HG03558 (cell line): ENCODE measurements around the gene LCE6A.

Source experiments
- ATAC-seq: cut with Tn5 transposase; IDR thresholded peaks from one replicate; pipeline ENCODE4 v1.9.1; 2021; ENCODE audit warnings: moderate number of reproducible peaks; ENCODE audit not compliant: unreplicated experiment; ENCODE audit errors: extremely low read depth

LCE6A gene

GRCh38 chr1:152871731-152872126, 29.1 kb downstream of the LCE6A start:
- no peak for ATAC-seq

DNA sequence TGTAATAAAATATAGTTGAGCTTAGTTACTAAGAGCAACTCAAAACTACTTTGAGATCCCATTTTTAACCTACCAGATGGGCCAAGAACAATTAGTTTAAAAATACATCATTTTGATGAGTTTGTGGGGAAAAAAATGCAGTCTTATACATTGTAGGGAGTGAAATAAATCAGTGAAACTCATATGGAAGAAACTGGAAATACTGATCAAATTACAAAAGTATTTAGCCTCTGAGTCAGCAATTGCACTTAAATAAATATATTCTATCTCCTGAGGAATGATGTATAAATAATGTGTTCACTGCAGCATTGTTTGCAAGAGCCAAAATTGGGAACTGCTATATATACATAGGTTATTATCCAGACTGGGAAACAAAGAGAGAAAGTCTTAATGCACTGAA, 30.8 kb downstream of the LCE6A start:
- no peak for ATAC-seq

GRCh38 chr1:152876827-152877226, 34.2 kb downstream of the LCE6A start:
- no peak for ATAC-seq

GRCh38 chr1:152878042-152878441, 35.4 kb downstream of the LCE6A start, which contains the start of gene SMCP:
Gene SMCP, plus strand, starts transcription at chr1:152878322. Its CDS starts 6,101 bp downstream, at chr1:152884423.
- no peak for ATAC-seq

GRCh38 chr1:152879559-152880198, 37.0 kb downstream of the LCE6A start:
- ATAC-seq = no peak

DNA sequence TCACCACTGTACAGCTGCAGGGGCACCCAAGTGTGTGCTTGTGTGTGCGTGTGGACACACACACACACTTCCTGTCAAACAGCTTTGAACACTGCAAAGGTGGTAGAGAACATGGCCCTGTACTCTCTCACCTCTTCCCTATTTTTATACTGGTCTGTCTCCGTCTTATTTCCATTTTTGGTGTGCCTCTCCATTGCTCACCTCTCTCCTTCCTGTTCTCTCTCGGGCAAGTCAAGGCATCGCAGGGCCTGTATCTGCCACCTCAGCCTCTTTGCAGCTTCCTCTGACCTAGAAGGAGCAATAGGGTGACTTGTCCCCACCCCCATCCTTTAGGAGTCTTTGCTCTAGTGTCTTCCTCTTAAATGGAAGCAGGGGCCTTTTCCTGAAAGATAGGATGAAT, 37.7 kb downstream of the LCE6A start:
- ATAC-seq = no peak

GRCh38 chr1:152880907-152881306, 38.3 kb downstream of the LCE6A start:
- no peak for ATAC-seq

DNA sequence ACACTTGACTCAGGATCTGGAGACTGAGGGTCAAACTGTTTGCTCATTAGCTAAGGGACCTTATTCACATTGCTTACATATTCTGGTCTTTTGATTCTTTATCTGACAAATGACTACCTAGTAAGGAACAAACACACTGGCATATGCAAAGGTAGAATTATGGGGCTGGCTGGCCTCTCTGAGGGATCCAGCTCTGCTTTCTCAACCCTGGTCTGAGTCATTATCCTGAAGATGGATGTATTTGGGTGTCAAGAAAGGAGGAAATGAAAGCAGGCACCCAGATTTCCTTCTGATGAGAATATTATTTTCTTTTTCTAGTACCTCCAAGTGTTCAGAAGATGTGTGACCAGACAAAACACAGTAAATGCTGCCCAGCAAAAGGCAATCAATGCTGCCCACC, 41.4 kb downstream of the LCE6A start:
- ATAC-seq = no peak

DNA sequence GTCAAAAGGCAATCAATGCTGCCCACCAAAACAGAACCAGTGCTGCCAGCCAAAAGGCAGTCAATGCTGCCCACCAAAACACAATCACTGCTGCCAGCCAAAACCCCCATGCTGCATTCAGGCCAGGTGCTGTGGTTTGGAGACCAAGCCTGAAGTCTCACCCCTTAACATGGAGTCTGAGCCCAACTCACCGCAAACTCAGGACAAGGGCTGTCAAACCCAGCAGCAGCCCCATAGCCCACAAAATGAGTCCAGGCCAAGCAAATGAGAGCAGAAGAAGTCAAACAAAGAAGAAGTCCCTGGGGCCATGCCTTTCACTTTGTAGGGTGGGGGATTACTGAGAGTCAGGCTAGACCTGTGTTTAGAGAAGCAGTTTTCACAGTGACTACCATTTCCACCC, 41.9 kb downstream of the LCE6A start:
- ATAC-seq = no peak

GRCh38 chr1:152884966-152885624, 42.4 kb downstream of the LCE6A start:
- no peak for ATAC-seq

GRCh38 chr1:152886085-152886484, 43.4 kb downstream of the LCE6A start:
- ATAC-seq = no peak

DNA sequence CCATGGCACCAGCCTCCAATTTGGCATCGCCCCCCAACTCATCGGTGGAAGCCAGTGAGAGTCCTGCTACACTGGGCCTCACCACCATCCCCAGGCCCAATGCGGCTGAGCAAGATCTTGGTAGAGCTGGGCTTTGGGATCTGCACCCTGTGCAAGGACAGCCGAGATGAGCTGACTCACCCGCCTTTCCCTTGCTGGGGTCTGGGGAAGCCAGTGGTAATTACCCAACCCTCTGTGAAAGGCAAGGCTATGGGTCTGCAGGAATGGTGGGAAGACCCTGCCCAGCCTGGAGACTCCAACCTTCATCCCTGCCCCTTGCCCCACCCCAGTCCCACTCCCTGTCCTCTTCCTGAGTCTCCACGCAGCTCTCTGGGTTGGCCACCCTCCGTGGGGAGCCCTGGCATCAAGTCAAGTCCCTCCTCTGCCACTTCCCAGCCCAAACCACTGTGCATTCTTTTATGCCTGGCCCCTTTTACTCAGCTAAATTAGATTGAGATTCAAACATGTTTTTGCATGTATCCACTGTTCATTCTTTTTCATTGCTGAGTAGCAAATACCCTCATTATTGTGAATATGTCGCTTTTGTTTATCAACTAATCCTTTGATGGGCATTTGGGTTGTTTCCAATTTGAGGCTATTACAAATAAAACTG, 44.2 kb downstream of the LCE6A start:
- no peak for ATAC-seq

DNA sequence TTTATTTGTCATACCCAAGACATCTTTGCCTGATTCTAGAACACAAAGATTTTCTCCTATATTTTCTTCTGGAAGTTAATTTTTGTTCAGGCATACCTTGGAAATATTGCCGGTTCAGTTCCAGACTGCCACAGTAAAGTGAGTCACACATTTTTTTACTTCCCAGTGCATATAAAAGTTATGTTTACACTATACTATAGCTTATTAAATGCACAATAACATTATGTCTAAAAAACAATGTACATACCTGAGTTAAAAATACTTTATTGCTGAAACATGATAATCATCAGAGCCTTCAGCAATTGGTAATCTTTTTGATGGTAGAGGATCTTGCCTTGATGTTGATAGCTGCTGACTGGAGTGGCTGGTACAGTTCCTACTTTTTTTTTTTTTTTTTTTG, 45.5 kb downstream of the LCE6A start:
- ATAC-seq = no peak
